HG03135 (cell line): ENCODE results near the gene UVRAG.

Experiments used
- ATAC-seq: cut with Tn5 transposase; IDR thresholded peaks from one replicate; pipeline ENCODE4 v1.9.1; 2021; ENCODE audit warnings: mild to moderate bottlenecking, moderate library complexity; ENCODE audit not compliant: unreplicated experiment

Gene UVRAG

GRCh38 chr11:75996523-75997442 lies 181.8 kb downstream of the UVRAG start:
- no peak for ATAC-seq

- ATAC-seq = no peak
Measured at GRCh38 chr11:76004400-76004799, 189.4 kb downstream of the UVRAG start.

GRCh38 chr11:76005756-76006155 lies 190.7 kb downstream of the UVRAG start:
- no peak for ATAC-seq

GRCh38 chr11:76007166-76007565 lies 192.2 kb downstream of the UVRAG start:
- no peak for ATAC-seq

- no peak for ATAC-seq
Measured at GRCh38 chr11:76008474-76008873, 193.5 kb downstream of the UVRAG start.

- ATAC-seq = no peak
Measured at GRCh38 chr11:76010051-76010450, 195.0 kb downstream of the UVRAG start.

GRCh38 chr11:76013526-76013925 lies 198.5 kb downstream of the UVRAG start:
- no peak for ATAC-seq

GRCh38 chr11:76023236-76024068 lies 208.4 kb downstream of the UVRAG start:
- no peak for ATAC-seq

GRCh38 chr11:76025068-76025467 lies 210.1 kb downstream of the UVRAG start:
- no peak for ATAC-seq

GRCh38 chr11:76025817-76026216 lies 210.8 kb downstream of the UVRAG start:
- ATAC-seq = no peak

GRCh38 chr11:76026281-76026680 lies 211.3 kb downstream of the UVRAG start:
- ATAC-seq = no peak

- no peak for ATAC-seq
Measured at GRCh38 chr11:76026862-76027261, 211.9 kb downstream of the UVRAG start.

- no peak for ATAC-seq
Measured at GRCh38 chr11:76030286-76030685, 215.3 kb downstream of the UVRAG start.

GRCh38 chr11:76030968-76031590 lies 216.1 kb downstream of the UVRAG start:
- ATAC-seq = no peak

- no peak for ATAC-seq
Measured at GRCh38 chr11:76033699-76034098, 218.7 kb downstream of the UVRAG start.

GRCh38 chr11:76035020-76035419 lies 220.0 kb downstream of the UVRAG start:
- ATAC-seq = no peak

GRCh38 chr11:76038608-76039007 lies 223.6 kb downstream of the UVRAG start:
- no peak for ATAC-seq

GRCh38 chr11:76041208-76041607 lies 226.2 kb downstream of the UVRAG start:
- ATAC-seq = no peak

- ATAC-seq = no peak
Measured at GRCh38 chr11:76044750-76045320, 229.8 kb downstream of the UVRAG start.

GRCh38 chr11:76047231-76047630 lies 232.2 kb downstream of the UVRAG start:
- ATAC-seq = no peak

- ATAC-seq = no peak
Measured at GRCh38 chr11:76047766-76048165, 232.8 kb downstream of the UVRAG start.
